ELR (cell line): Measurements from ENCODE around the gene BTBD16.
A peak's percentile ranks its signal among the peaks of the same experiment; 100 is the strongest.

Experiments used
- DNase-seq: peaks from one replicate; pipeline ENCODE4 v3.0.0-alpha.2; 2015; ENCODE audit warnings: low read depth

Gene BTBD16

GRCh38 chr10:122311716-122312115, 40.6 kb downstream of the BTBD16 start:
- no peak for DNase-seq

- DNase-seq, result no peak
Observed at GRCh38 chr10:122316224-122316884, 45.3 kb downstream of the BTBD16 start.

GRCh38 chr10:122321960-122322359, 50.9 kb downstream of the BTBD16 start:
- no peak for DNase-seq

- DNase-seq, result no peak
Observed at GRCh38 chr10:122323189-122323588, 52.1 kb downstream of the BTBD16 start.

GRCh38 chr10:122323941-122324675, 53.0 kb downstream of the BTBD16 start:
- no peak for DNase-seq

- no peak for DNase-seq
Observed at GRCh38 chr10:122325235-122325634, 54.1 kb downstream of the BTBD16 start.

GRCh38 chr10:122326385-122326784, 55.3 kb downstream of the BTBD16 start:
- no peak for DNase-seq

GRCh38 chr10:122326806-122327205, 55.7 kb downstream of the BTBD16 start:
- no peak for DNase-seq

- no peak for DNase-seq
Observed at GRCh38 chr10:122327237-122328206, 56.4 kb downstream of the BTBD16 start.

GRCh38 chr10:122328676-122329075, 57.6 kb downstream of the BTBD16 start:
- DNase-seq, result no peak

- no peak for DNase-seq
Observed at GRCh38 chr10:122329416-122329815, 58.3 kb downstream of the BTBD16 start.

GRCh38 chr10:122331100-122331499, 60.0 kb downstream of the BTBD16 start:
- no peak for DNase-seq

- no peak for DNase-seq
Observed at GRCh38 chr10:122331615-122332446, 60.7 kb downstream of the BTBD16 start.

GRCh38 chr10:122333037-122333436, 61.9 kb downstream of the BTBD16 start:
- peak; percentile 23 for DNase-seq

GRCh38 chr10:122336332-122336731, 65.2 kb downstream of the BTBD16 start:
- DNase-seq, result no peak

- no peak for DNase-seq
Observed at GRCh38 chr10:122336961-122337360, 65.9 kb downstream of the BTBD16 start.

GRCh38 chr10:122338609-122339441, 67.7 kb downstream of the BTBD16 start:
- DNase-seq, result no peak

- no peak for DNase-seq
Observed at GRCh38 chr10:122341141-122341810, 70.2 kb downstream of the BTBD16 start.

- peak; percentile 62 for DNase-seq
Observed at GRCh38 chr10:122342293-122343134, 71.4 kb downstream of the BTBD16 start.
